RWPE2 (cell line): Measurements from ENCODE around the gene BAIAP2L2.

ENCODE experiments used
- ATAC-seq: fragments of 200-7000 bp; cut with Tn5 transposase; 3 replicates; pipeline ENCODE4 v1.9.1; 2021; ENCODE audit warnings: low read depth
- DNase-seq: peaks from one replicate; pipeline ENCODE4 v3.0.0-alpha.2; 2020; ENCODE audit warnings: low spot score
- H3K27ac ChIP-seq: fragments of 450-650 bp; 2 replicates; pipeline ENCODE4 v1.5.1; 2017; ENCODE audit warnings: mild to moderate bottlenecking; ENCODE audit not compliant: poor library complexity, severe bottlenecking
- H3K27me3 ChIP-seq: fragments of 250-450 bp; sonication (Bioruptor Pico); 2 replicates; pipeline ENCODE4 v1.5.1; 2021; ENCODE audit warnings: mild to moderate bottlenecking, moderate library complexity; ENCODE audit not compliant: insufficient read depth, poor library complexity, severe bottlenecking
- H3K36me3 ChIP-seq: fragments of 250-450 bp; sonication (Bioruptor Pico); 2 replicates; pipeline ENCODE4 v1.5.1; 2020; ENCODE audit warnings: low read depth, mild to moderate bottlenecking, moderate library complexity
- H3K4me1 ChIP-seq: fragments of 250-450 bp; sonication (Bioruptor Pico); 2 replicates; pipeline ENCODE4 v1.5.1; 2021; ENCODE audit warnings: mild to moderate bottlenecking, moderate library complexity; ENCODE audit not compliant: insufficient read depth, poor library complexity, severe bottlenecking
- H3K4me3 ChIP-seq: fragments of 250-450 bp; sonication (Bioruptor Pico); 2 replicates; pipeline ENCODE4 v1.5.1; 2021; ENCODE audit warnings: mild to moderate bottlenecking, moderate library complexity; ENCODE audit not compliant: severe bottlenecking
- H3K9me3 ChIP-seq: fragments of 250-450 bp; sonication (Bioruptor Pico); 2 replicates; pipeline ENCODE4 v1.5.1; 2021; ENCODE audit warnings: mild to moderate bottlenecking, moderate library complexity; ENCODE audit not compliant: severe bottlenecking
- CTCF ChIP-seq: fragments of 450-650 bp; IDR thresholded peaks from one replicate; pipeline ENCODE4 v1.5.1; 2017; ENCODE audit warnings: mild to moderate bottlenecking, moderate library complexity; ENCODE audit not compliant: poor library complexity, severe bottlenecking

The BAIAP2L2 gene

GRCh38 chr22:38073150-38074130 lies 37.0 kb downstream of the BAIAP2L2 start:
- no peaks in the 10 kb centered on the region for H3K27me3 ChIP-seq
- DNase-seq: no peak
- ATAC-seq: no peak

GRCh38 chr22:38072322-38073149 lies 37.9 kb downstream of the BAIAP2L2 start:
- Histone ChIP-seq H3K27ac (no peak overlapping the region), H3K4me3 (no peak overlapping the region), H3K27me3 (no peaks in the 10 kb centered on the region), H3K9me3 (no peaks in the 10 kb centered on the region), H3K4me1 (no peaks in the 10 kb centered on the region), H3K36me3 (peaks cover 24% of the 10 kb centered on the region)
- DNase-seq: no peak
- ATAC-seq: no peak
- no peak for TF ChIP-seq CTCF

More at GRCh38 chr22:38073150-38074130, 37.0 kb downstream of the BAIAP2L2 start:
- peaks cover 24% of the 10 kb centered on the region for H3K36me3 ChIP-seq
- no peak overlapping the region for H3K4me3 ChIP-seq
- no peak overlapping the region for H3K27ac ChIP-seq
- H3K4me1 ChIP-seq: no peaks in the 10 kb centered on the region
- H3K9me3 ChIP-seq: no peaks in the 10 kb centered on the region
- no peak for TF ChIP-seq CTCF

GRCh38 chr22:38071421-38072321 lies 38.8 kb downstream of the BAIAP2L2 start:
- H3K9me3 ChIP-seq: no peaks in the 10 kb centered on the region
- peaks cover 27% of the 10 kb centered on the region for H3K36me3 ChIP-seq
- no peak overlapping the region for H3K4me3 ChIP-seq
- no peak for ATAC-seq
- H3K4me1 ChIP-seq: no peaks in the 10 kb centered on the region
- no peak for DNase-seq
- H3K27me3 ChIP-seq: no peaks in the 10 kb centered on the region
- no peak for TF ChIP-seq CTCF
- no peak overlapping the region for H3K27ac ChIP-seq

- no peak overlapping the region for H3K27ac ChIP-seq
- no peaks in the 10 kb centered on the region for H3K4me1 ChIP-seq
- no peak for DNase-seq
- H3K4me3 ChIP-seq: no peak overlapping the region
- peaks cover 34% of the 10 kb centered on the region for H3K36me3 ChIP-seq
- no peaks in the 10 kb centered on the region for H3K9me3 ChIP-seq
- no peaks in the 10 kb centered on the region for H3K27me3 ChIP-seq
- ATAC-seq: no peak
- no peak for TF ChIP-seq CTCF
Observed at GRCh38 chr22:38070250-38070921, 40.1 kb downstream of the BAIAP2L2 start.
